PC-3 (cell line): Measurements from ENCODE around the gene LDHAL6B.

Experiments used
- CTCF ChIP-seq: fragments of 300-600 bp; sonication (generic); conservative IDR thresholded peaks from 2 replicates; pipeline ENCODE4 v1.5.1; 2017; ENCODE audit warnings: antibody characterized with exemption, low read depth, mild to moderate bottlenecking, low read length
- EZH2phosphoT487 ChIP-seq: fragments of 300-600 bp; sonication (generic); IDR thresholded peaks from 2 replicates; pipeline ENCODE4 v1.6.1; 2018; ENCODE audit warnings: mild to moderate bottlenecking, antibody characterized with exemption, low read length, borderline replicate concordance

- TF ChIP-seq CTCF = no peak
- no peak for TF ChIP-seq EZH2phosphoT487
These were observed 40.5 kb upstream of the LDHAL6B start for GRCh38 chr15:59166166-59166565.
